Stimulated activated CD8-positive, alpha-beta memory T cell treated with anti-CD3 and anti-CD28 coated beads, Interleukin-7, amount 100 ng/mL, for 48 hours (primary cell): ENCODE results near the gene GPR63.

Experiments used
- DNase-seq, 2 donors: peaks; one replicate each; pipeline ENCODE4 v3.0.0-alpha.2; 2020; ENCODE audit warnings: low read depth in 1 of 2; ENCODE audit errors: extremely low read depth in 1 of 2

Gene GPR63

GRCh38 chr6:96823743-96824142 lies 13.5 kb downstream of the GPR63 start:
- DNase-seq: no peak

GRCh38 chr6:96821034-96821433 lies 16.2 kb downstream of the GPR63 start:
- no peak for DNase-seq

GRCh38 chr6:96816301-96816817 lies 20.9 kb downstream of the GPR63 start:
- no peak for DNase-seq

GRCh38 chr6:96814625-96815024 lies 22.7 kb downstream of the GPR63 start:
- no peak for DNase-seq

- DNase-seq: no peak
Observed at GRCh38 chr6:96812077-96812703, 25.1 kb downstream of the GPR63 start.

GRCh38 chr6:96811670-96812069 lies 25.6 kb downstream of the GPR63 start:
- DNase-seq: no peak

- DNase-seq: no peak
Observed at GRCh38 chr6:96811136-96811535, 26.1 kb downstream of the GPR63 start.

- no peak for DNase-seq
Observed at GRCh38 chr6:96809119-96809518, 28.2 kb downstream of the GPR63 start.

GRCh38 chr6:96803106-96803481 lies 34.2 kb downstream of the GPR63 start:
- DNase-seq: no peak

- no peak for DNase-seq
Observed at GRCh38 chr6:96795481-96795880, 41.8 kb downstream of the GPR63 start.

- no peak for DNase-seq
Observed at GRCh38 chr6:96794980-96795379, 42.3 kb downstream of the GPR63 start.

- no peak for DNase-seq
Observed at GRCh38 chr6:96792561-96793190, 44.6 kb downstream of the GPR63 start.

- no peak for DNase-seq
Observed at GRCh38 chr6:96789871-96790270, 47.4 kb downstream of the GPR63 start.

- DNase-seq: no peak
Observed at GRCh38 chr6:96787846-96788580, 49.3 kb downstream of the GPR63 start.

GRCh38 chr6:96786336-96786735 lies 50.9 kb downstream of the GPR63 start:
- DNase-seq: no peak

GRCh38 chr6:96784650-96785049 lies 52.6 kb downstream of the GPR63 start:
- no peak for DNase-seq

GRCh38 chr6:96783307-96783706 lies 54.0 kb downstream of the GPR63 start:
- no peak for DNase-seq

GRCh38 chr6:96781557-96781956 lies 55.7 kb downstream of the GPR63 start:
- no peak for DNase-seq

- DNase-seq: no peak
Observed at GRCh38 chr6:96777113-96777512, 60.2 kb downstream of the GPR63 start.

GRCh38 chr6:96775727-96776400 lies 61.4 kb downstream of the GPR63 start:
- no peak for DNase-seq

GRCh38 chr6:96766769-96767168 lies 70.5 kb downstream of the GPR63 start:
- no peak for DNase-seq
